Esophagus muscularis mucosa (tissue), 2 donors: ENCODE data around the gene SLC36A1.

Experiments used
- POLR2A ChIP-seq: fragments of 450-650 bp; IDR thresholded peaks from one replicate; pipeline ENCODE4 v1.6.1; 2017; ENCODE audit warnings: antibody characterized with exemption, moderate library complexity, mild to moderate bottlenecking, low read depth
- POLR2AphosphoS5 ChIP-seq, 2 donors: sonication (generic); formaldehyde crosslinking; IDR thresholded peaks; one replicate each; pipeline ENCODE4 v1.6.1; 2017; ENCODE audit warnings: antibody characterized with exemption in 2 of 2

GRCh38 chr5:151458314-151458713 is 10.9 kb downstream of the SLC36A1 start:
- no peak for TF ChIP-seq POLR2AphosphoS5 (IDR thresholded peaks at IDR 0.05)
- no peak for TF ChIP-seq POLR2A
